T-cell (primary cell): ENCODE results near the gene ASF1B. TPM values are rescaled to one million over a fixed set of nuclear protein-coding genes. Genes with fewer than 3 reads are reported as not detected.

ENCODE experiments used
- ATAC-seq, 4 experiments: fragments of 200-7000 bp in 3 of 4; fragments of 150-1000 bp in 1 of 4; cut with Tn5 transposase; replicated peaks in 1 of 4; 1 replicate in 3 of 4; 2 replicates in 1 of 4; pipeline ENCODE4 v1.10.0; 2021; ENCODE audit warnings: moderate library complexity in 3 of 4, mild to moderate bottlenecking in 2 of 4, moderate number of reproducible peaks in 1 of 4
- CTCF ChIA-PET, 2 donors: fragments of 300-600 bp; sonication (Branson Sonifier 250); formaldehyde crosslinking; loops; one replicate each; lab custom pipeline; 2022; ENCODE audit warnings: antibody characterized with exemption in 2 of 2; lab: Charles Lee
- POLR2A ChIA-PET, 2 donors: fragments of 300-600 bp; sonication (Branson Sonifier 250); formaldehyde crosslinking; loops; one replicate each; lab custom pipeline; 2022; ENCODE audit warnings: antibody characterized with exemption in 2 of 2; lab: Charles Lee
- DNase-seq, 35 experiments: peaks; one replicate each; pipeline versions ENCODE4 v3.0.0 to v3.0.0-alpha.2; 2013 to 2023
- H3K27ac ChIP-seq: one replicate; pipeline ENCODE4 v1.5.1; 2013; ENCODE audit warnings: low read length
- H3K27me3 ChIP-seq, 2 experiments: replicated peaks in 1 of 2; 1 replicate in 1 of 2; 2 replicates in 1 of 2; pipeline versions ENCODE4 v1.6.1 to v1.7.0; 2013; ENCODE audit warnings: low read length in 1 of 2, mixed read lengths in 1 of 2; ENCODE audit not compliant: control insufficient read depth in 2 of 2, insufficient read depth in 2 of 2; ENCODE audit errors: extremely low read depth in 1 of 2
- H3K36me3 ChIP-seq, 2 donors: 1 replicate in 1 of 2; 2 replicates in 1 of 2; pipeline versions ENCODE4 v1.6.1 to v1.7.0; 2013; ENCODE audit warnings: low read length in 1 of 2; ENCODE audit not compliant: control insufficient read depth in 2 of 2, insufficient read depth in 1 of 2; ENCODE audit errors: extremely low read depth in 1 of 2
- H3K4me1 ChIP-seq, 2 experiments: 1 replicate in 1 of 2; 2 replicates in 1 of 2; pipeline versions ENCODE4 v1.6.1 to v1.7.0; 2013; ENCODE audit warnings: low read length in 2 of 2, mixed read lengths in 1 of 2; ENCODE audit not compliant: insufficient read depth in 2 of 2, control insufficient read depth in 1 of 2; ENCODE audit errors: extremely low read depth in 1 of 2
- H3K4me3 ChIP-seq, 2 donors: 1 replicate in 1 of 2; 2 replicates in 1 of 2; pipeline versions ENCODE4 v1.5.1 to v1.7.0; 2013; ENCODE audit warnings: mild to moderate bottlenecking in 2 of 2, low read length in 1 of 2, moderate library complexity in 1 of 2; ENCODE audit not compliant: control insufficient read depth in 1 of 2; ENCODE audit errors: extremely low read depth in 1 of 2
- H3K9me3 ChIP-seq: 2 replicates; pipeline ENCODE4 v1.7.0; 2013
- H3K27ac Mint-ChIP-seq, 2 donors: one replicate each; pipeline ENCODE4 v1.8.0; 2020 to 2021; ENCODE audit warnings: mild to moderate bottlenecking in 2 of 2, mixed read lengths in 2 of 2
- H3K27me3 Mint-ChIP-seq, 2 donors: one replicate each; pipeline ENCODE4 v1.8.0; 2021 to 2022; ENCODE audit warnings: mixed read lengths in 2 of 2
- H3K36me3 Mint-ChIP-seq: one replicate; pipeline ENCODE4 v1.8.0; 2021; ENCODE audit warnings: mixed read lengths
- H3K4me1 Mint-ChIP-seq, 3 donors: one replicate each; pipeline ENCODE4 v1.8.0; 2020 to 2022; ENCODE audit warnings: mixed read lengths in 3 of 3, mild to moderate bottlenecking in 1 of 3
- H3K4me3 Mint-ChIP-seq, 3 donors: one replicate each; pipeline ENCODE4 v1.8.0; 2020 to 2022; ENCODE audit warnings: mild to moderate bottlenecking in 3 of 3, mixed read lengths in 3 of 3, moderate library complexity in 3 of 3
- H3K9me3 Mint-ChIP-seq, 3 donors: one replicate each; pipeline ENCODE4 v1.8.0; 2020 to 2022; ENCODE audit warnings: mixed read lengths in 3 of 3
- WGBS: methylation state at CpG from one replicate; pipeline ENCODE4 v1.1.5; 2013; ENCODE audit warnings: missing lambda C conversion rate; ENCODE audit not compliant: insufficient coverage; 5-methylcytosine and 5-hydroxymethylcytosine counted together
- total RNA-seq, 35 experiments: library from RNA in 6 of 35; stranded (reverse) in 6 of 35; fragments of 120-200 nt in 1 of 35; gene quantifications; one replicate each; pipeline versions ENCODE4 v1.2.1 to v1.2.4 and lab custom pipeline; 2013 to 2026

ASF1B gene
- total RNA-seq, 5 donors from 2014 or later (not counting 1 experiment from before 2014, with no cell fraction given): 2.6 to 4.4 (median 3.3) TPM

- Histone ChIP-seq H3K27ac (no peak overlapping the region), H3K36me3 (peaks cover 20 to 45% of the 10 kb centered on the region in 2 donors), H3K4me3 (no peak overlapping the region), H3K9me3 (no peaks in the 10 kb centered on the region), H3K27me3 (no peaks in the 10 kb centered on the region), H3K4me1 (no peaks in the 10 kb centered on the region)
- no peak overlapping the region for H3K27ac Mint-ChIP-seq
- ATAC-seq (no peak), DNase-seq (no peak)
- H3K27me3 Mint-ChIP-seq: no peaks in the 10 kb centered on the region
- H3K4me3 Mint-ChIP-seq: no peak overlapping the region
- POLR2A ChIA-PET: no interaction called here
- WGBS: 100% methylated on average over 1 of the region's 1 CpG
- CTCF ChIA-PET: interaction anchor here (0.6 to 0.9 kb wide), 2 partner anchors 45 to 53 kb away, joined by 4 to 8 read pairs; no protein-coding TSS in a partner anchor
- H3K4me1 Mint-ChIP-seq: no peaks in the 10 kb centered on the region
- H3K9me3 Mint-ChIP-seq: no peaks in the 10 kb centered on the region
- H3K36me3 Mint-ChIP-seq: peaks cover 13% of the 10 kb centered on the region
Observed at GRCh38 chr19:14103310-14103709, 33.1 kb downstream of the ASF1B start.

- Mint-ChIP-seq H3K9me3 (no peaks in the 10 kb centered on the region), H3K4me3 (no peak overlapping the region), H3K4me1 (no peaks in the 10 kb centered on the region), H3K36me3 (peaks cover 17% of the 10 kb centered on the region), H3K27me3 (no peaks in the 10 kb centered on the region), H3K27ac (no peak overlapping the region)
- H3K9me3 ChIP-seq: no peaks in the 10 kb centered on the region
- H3K36me3 ChIP-seq: peaks cover 20 to 50% of the 10 kb centered on the region in 2 donors
- no peak overlapping the region for H3K27ac ChIP-seq
- no peaks in the 10 kb centered on the region for H3K4me1 ChIP-seq
- ChIA-PET CTCF (interaction anchor here in 1 of 2 donors (0.9 kb wide), 1 partner anchor 45 kb away, joined by 4 read pairs; no protein-coding TSS in a partner anchor), POLR2A (no interaction called here)
- no peaks in the 10 kb centered on the region for H3K27me3 ChIP-seq
- WGBS: 83% methylated on average over 10 of the region's 10 CpGs
- DNase-seq: no peak
- ATAC-seq: no peak
- no peak overlapping the region for H3K4me3 ChIP-seq
Observed at GRCh38 chr19:14102756-14103155, 33.6 kb downstream of the ASF1B start.

GRCh38 chr19:14102102-14102696, 34.2 kb downstream of the ASF1B start:
- WGBS: 96% methylated on average over 10 of the region's 11 CpGs
- POLR2A ChIA-PET: no interaction called here
- Mint-ChIP-seq H3K9me3 (no peaks in the 10 kb centered on the region), H3K4me1 (no peaks in the 10 kb centered on the region), H3K27ac (no peak overlapping the region), H3K36me3 (peaks cover 19% of the 10 kb centered on the region), H3K4me3 (no peak overlapping the region), H3K27me3 (no peaks in the 10 kb centered on the region)
- H3K4me3 ChIP-seq: no peak overlapping the region
- CTCF ChIA-PET: no interaction called here
- H3K27me3 ChIP-seq: no peaks in the 10 kb centered on the region
- no peak for ATAC-seq
- H3K4me1 ChIP-seq: no peaks in the 10 kb centered on the region
- no peak overlapping the region for H3K27ac ChIP-seq
- peaks cover 21 to 50% of the 10 kb centered on the region in 2 donors for H3K36me3 ChIP-seq
- DNase-seq: no peak
- no peaks in the 10 kb centered on the region for H3K9me3 ChIP-seq

- Mint-ChIP-seq H3K4me1 (no peaks in the 10 kb centered on the region), H3K4me3 (no peak overlapping the region), H3K9me3 (no peaks in the 10 kb centered on the region), H3K27ac (no peak overlapping the region), H3K36me3 (peaks cover 24% of the 10 kb centered on the region), H3K27me3 (no peaks in the 10 kb centered on the region)
- WGBS: 100% methylated on average over 3 of the region's 6 CpGs
- Histone ChIP-seq H3K27ac (no peak overlapping the region), H3K4me1 (no peaks in the 10 kb centered on the region), H3K27me3 (no peaks in the 10 kb centered on the region), H3K36me3 (peaks cover 25 to 54% of the 10 kb centered on the region in 2 donors), H3K9me3 (no peaks in the 10 kb centered on the region), H3K4me3 (no peak overlapping the region)
- ATAC-seq: no peak
- DNase-seq: no peak
- ChIA-PET POLR2A (no interaction called here), CTCF (no interaction called here)
Observed at GRCh38 chr19:14101003-14101545, 35.3 kb downstream of the ASF1B start.

- DNase-seq (no peak), ATAC-seq (no peak)
- ChIA-PET POLR2A (no interaction called here), CTCF (no interaction called here)
- no peaks in the 10 kb centered on the region for H3K27me3 ChIP-seq
- peaks cover 21 to 38% of the 10 kb centered on the region in 2 donors for H3K36me3 ChIP-seq
- H3K27ac Mint-ChIP-seq: no peak overlapping the region
- H3K4me1 Mint-ChIP-seq: peaks cover 0 to 7% (median 2%) of the 10 kb centered on the region in 3 donors
- H3K27me3 Mint-ChIP-seq: no peaks in the 10 kb centered on the region
- WGBS: 95% methylated on average over 20 of the region's 21 CpGs
- H3K4me1 ChIP-seq: no peaks in the 10 kb centered on the region
- peaks cover 0 to 7% (median 0%) of the 10 kb centered on the region in 3 donors for H3K9me3 Mint-ChIP-seq
- H3K4me3 ChIP-seq: no peak overlapping the region
- no peaks in the 10 kb centered on the region for H3K9me3 ChIP-seq
- peaks cover 15% of the 10 kb centered on the region for H3K36me3 Mint-ChIP-seq
- H3K4me3 Mint-ChIP-seq: no peak overlapping the region
- H3K27ac ChIP-seq: no peak overlapping the region
Observed at GRCh38 chr19:14097532-14098151, 38.7 kb downstream of the ASF1B start.

GRCh38 chr19:14096272-14096992, 40.0 kb downstream of the ASF1B start:
- Mint-ChIP-seq H3K27me3 (peaks cover 0 to under 1% of the 10 kb centered on the region in 2 donors), H3K36me3 (peaks cover 15% of the 10 kb centered on the region), H3K4me1 (peaks cover 9 to 15% (median 10%) of the 10 kb centered on the region in 3 donors), H3K9me3 (peaks cover 0 to 7% (median 0%) of the 10 kb centered on the region in 3 donors), H3K27ac (no peak overlapping the region), H3K4me3 (no peak overlapping the region)
- ChIA-PET POLR2A (interaction anchor here in 1 of 2 donors (0.7 kb wide), 1 partner anchor 65 kb away, joined by 7 read pairs; the partner anchor contains the start of gene IL27RA), CTCF (interaction anchor here in 1 of 2 donors (0.6 kb wide), 1 partner anchor 1291 kb away, joined by 3 read pairs; no protein-coding TSS in a partner anchor)
- Histone ChIP-seq H3K27me3 (no peaks in the 10 kb centered on the region), H3K36me3 (peaks cover 13 to 32% of the 10 kb centered on the region in 2 donors), H3K4me3 (no peak overlapping the region), H3K9me3 (no peaks in the 10 kb centered on the region), H3K4me1 (peaks cover 0 to 11% of the 10 kb centered on the region in 2 experiments), H3K27ac (no peak overlapping the region)
- WGBS: 96% methylated on average over 5 of the region's 11 CpGs
- ATAC-seq (no peak), DNase-seq (no peak)
